ENCODE measurements around the gene SIGLEC10. TPM values are rescaled to one million over a fixed set of nuclear protein-coding genes. Genes with fewer than 3 reads are reported as not detected.

The SIGLEC10 gene
- total and polyA plus RNA-seq, 2 donors from 2014 or later = 0.34 to 33.8 TPM

DNA sequence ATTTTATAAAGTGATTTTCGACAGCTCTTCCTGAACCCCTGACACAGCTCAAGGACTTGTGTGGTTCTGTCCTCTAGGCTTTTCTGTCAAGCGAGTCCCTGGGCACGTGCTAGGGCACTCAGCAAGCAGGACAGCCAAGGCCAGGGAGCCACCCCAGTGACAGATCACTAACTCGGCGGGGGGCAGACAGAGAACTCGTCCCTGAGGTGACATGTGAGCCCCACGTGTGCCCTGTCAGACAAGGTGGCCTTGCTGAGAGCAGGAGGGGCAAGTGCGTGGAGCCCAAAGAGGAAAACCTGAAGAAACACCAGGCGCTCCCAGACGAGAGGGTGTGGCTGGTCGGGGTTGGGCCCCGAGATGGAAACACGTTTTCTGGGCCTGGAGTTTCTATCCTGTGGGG lies 56.2 kb downstream of the SIGLEC10 start:
- no peaks in the 10 kb centered on the region for H3K27me3 ChIP-seq (ENCODE audit: control insufficient read depth, insufficient read depth, low read length)
- H3K9ac ChIP-seq (ENCODE audit: low read length in 3 of 3) = no peak overlapping the region
- intact Hi-C loops (cut with DNase I) = no loop called here
- no peak for DNase-seq
- no peak overlapping the region for H3K4me3 ChIP-seq (ENCODE audit: low read length in 3 of 3)
- no peak for FAIRE-seq
- H3K4me1 ChIP-seq (ENCODE audit: control insufficient read depth in 2 of 3, insufficient read depth in 2 of 3, low read depth in 1 of 3, low read length in 3 of 3) = peaks cover 0 to 15% (median 5%) of the 10 kb centered on the region in 3 donors
- H3K36me3 ChIP-seq (ENCODE audit: control insufficient read depth in 2 of 3, insufficient read depth in 3 of 3, low read length in 3 of 3) = no peaks in the 10 kb centered on the region
- H3K9me3 ChIP-seq (ENCODE audit: control insufficient read depth in 2 of 3, insufficient read depth in 1 of 3, low read length in 3 of 3) = no peaks in the 10 kb centered on the region
- TF ChIP-seq, protein P1, sequence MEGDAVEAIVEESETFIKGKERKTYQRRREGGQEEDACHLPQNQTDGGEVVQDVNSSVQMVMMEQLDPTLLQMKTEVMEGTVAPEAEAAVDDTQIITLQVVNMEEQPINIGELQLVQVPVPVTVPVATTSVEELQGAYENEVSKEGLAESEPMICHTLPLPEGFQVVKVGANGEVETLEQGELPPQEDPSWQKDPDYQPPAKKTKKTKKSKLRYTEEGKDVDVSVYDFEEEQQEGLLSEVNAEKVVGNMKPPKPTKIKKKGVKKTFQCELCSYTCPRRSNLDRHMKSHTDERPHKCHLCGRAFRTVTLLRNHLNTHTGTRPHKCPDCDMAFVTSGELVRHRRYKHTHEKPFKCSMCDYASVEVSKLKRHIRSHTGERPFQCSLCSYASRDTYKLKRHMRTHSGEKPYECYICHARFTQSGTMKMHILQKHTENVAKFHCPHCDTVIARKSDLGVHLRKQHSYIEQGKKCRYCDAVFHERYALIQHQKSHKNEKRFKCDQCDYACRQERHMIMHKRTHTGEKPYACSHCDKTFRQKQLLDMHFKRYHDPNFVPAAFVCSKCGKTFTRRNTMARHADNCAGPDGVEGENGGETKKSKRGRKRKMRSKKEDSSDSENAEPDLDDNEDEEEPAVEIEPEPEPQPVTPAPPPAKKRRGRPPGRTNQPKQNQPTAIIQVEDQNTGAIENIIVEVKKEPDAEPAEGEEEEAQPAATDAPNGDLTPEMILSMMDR (IDR thresholded peaks at IDR 0.05; ENCODE audit: borderline replicate concordance, extremely low read depth, insufficient read depth) = no peak
- no peak overlapping the region for H3K27ac ChIP-seq (ENCODE audit: low read depth in 2 of 2, low read length in 2 of 2)

Other genes starting within 250 kb of the SIGLEC10 start
- gene CD33, start 192.6 kb downstream of the SIGLEC10 start, total RNA-seq = 14.0 TPM
- gene CD33, start 192.6 kb downstream of the SIGLEC10 start, polyA plus RNA-seq (ENCODE audit: insufficient read depth, low read depth, low replicate concordance) = 2.6 TPM
- gene SIGLECL1, start 166.6 kb downstream of the SIGLEC10 start, total RNA-seq = not detected
- gene SIGLECL1, start 166.6 kb downstream of the SIGLEC10 start, polyA plus RNA-seq (ENCODE audit: insufficient read depth, low read depth, low replicate concordance) = not detected
- not detected for gene IGLON5, start 106.0 kb downstream of the SIGLEC10 start, total RNA-seq
- 0.15 TPM for gene IGLON5, start 106.0 kb downstream of the SIGLEC10 start, polyA plus RNA-seq (ENCODE audit: insufficient read depth, low read depth, low replicate concordance)
- 1.8 TPM for gene VSIG10L, start 75.5 kb downstream of the SIGLEC10 start, total RNA-seq
- 2.2 TPM for gene VSIG10L, start 75.5 kb downstream of the SIGLEC10 start, polyA plus RNA-seq (ENCODE audit: insufficient read depth, low read depth, low replicate concordance)
- 76.8 TPM for gene ETFB, start 51.3 kb downstream of the SIGLEC10 start, total RNA-seq
- gene ETFB, start 51.3 kb downstream of the SIGLEC10 start, polyA plus RNA-seq (ENCODE audit: insufficient read depth, low read depth, low replicate concordance) = 620 TPM
- 1.1 TPM for gene CLDND2, start 48.6 kb downstream of the SIGLEC10 start, total RNA-seq
- 6.9 TPM for gene CLDND2, start 48.6 kb downstream of the SIGLEC10 start, polyA plus RNA-seq (ENCODE audit: insufficient read depth, low read depth, low replicate concordance)
- gene NKG7, start 45.0 kb downstream of the SIGLEC10 start, total RNA-seq = 7.9 TPM
- gene NKG7, start 45.0 kb downstream of the SIGLEC10 start, polyA plus RNA-seq (ENCODE audit: insufficient read depth, low read depth, low replicate concordance) = 3.5 TPM
- not detected for gene LIM2, start 29.7 kb downstream of the SIGLEC10 start, total RNA-seq
- not detected for gene LIM2, start 29.7 kb downstream of the SIGLEC10 start, polyA plus RNA-seq (ENCODE audit: insufficient read depth, low read depth, low replicate concordance)
- not detected for gene C19orf84, start 27.1 kb downstream of the SIGLEC10 start, total RNA-seq
- not detected for gene C19orf84, start 27.1 kb downstream of the SIGLEC10 start, polyA plus RNA-seq (ENCODE audit: insufficient read depth, low read depth, low replicate concordance)
- gene SIGLEC8, start 40.8 kb upstream of the SIGLEC10 start, total RNA-seq = 1.8 TPM
- gene SIGLEC8, start 40.8 kb upstream of the SIGLEC10 start, polyA plus RNA-seq (ENCODE audit: insufficient read depth, low read depth, low replicate concordance) = not detected
- not detected for gene CEACAM18, start 60.9 kb upstream of the SIGLEC10 start, total RNA-seq
- gene CEACAM18, start 60.9 kb upstream of the SIGLEC10 start, polyA plus RNA-seq (ENCODE audit: insufficient read depth, low read depth, low replicate concordance) = not detected
- gene SIGLEC12, start 84.2 kb upstream of the SIGLEC10 start, total RNA-seq = 0.66 TPM
- gene SIGLEC12, start 84.2 kb upstream of the SIGLEC10 start, polyA plus RNA-seq (ENCODE audit: insufficient read depth, low read depth, low replicate concordance) = not detected
- 4.8 TPM for gene SIGLEC6, start 114.0 kb upstream of the SIGLEC10 start, total RNA-seq
- not detected for gene SIGLEC6, start 114.0 kb upstream of the SIGLEC10 start, polyA plus RNA-seq (ENCODE audit: insufficient read depth, low read depth, low replicate concordance)
- gene ZNF175, start 153.6 kb upstream of the SIGLEC10 start, total RNA-seq = 20.1 TPM
- gene ZNF175, start 153.6 kb upstream of the SIGLEC10 start, polyA plus RNA-seq (ENCODE audit: insufficient read depth, low read depth, low replicate concordance) = 3.3 TPM
- not detected for gene SIGLEC5, start 212.8 kb upstream of the SIGLEC10 start, total RNA-seq
- not detected for gene SIGLEC5, start 212.8 kb upstream of the SIGLEC10 start, polyA plus RNA-seq (ENCODE audit: insufficient read depth, low read depth, low replicate concordance)
- 11.5 TPM for gene SIGLEC14, start 229.2 kb upstream of the SIGLEC10 start, total RNA-seq
- gene SIGLEC14, start 229.2 kb upstream of the SIGLEC10 start, polyA plus RNA-seq (ENCODE audit: insufficient read depth, low read depth, low replicate concordance) = 0.26 TPM